ENCODE data around the gene ACADL.

Gene ACADL

GRCh38 chr2:210224941-210225672 is at the start of gene ACADL:
Gene ACADL, minus strand, starts transcription at chr2:210225447. Its CDS starts 184 bp downstream, at chr2:210225263.
- DNase-seq = no peak

GRCh38 chr2:210271300-210271699 is 46.1 kb upstream of the ACADL start:
- DNase-seq = no peak

GRCh38 chr2:210269148-210269547 is 43.9 kb upstream of the ACADL start:
- DNase-seq = no peak

- no peak for DNase-seq
These were observed 43.0 kb upstream of the ACADL start for GRCh38 chr2:210268281-210268680.

GRCh38 chr2:210267698-210268097 is 42.5 kb upstream of the ACADL start:
- no peak for DNase-seq

- DNase-seq = no peak
These were observed 39.0 kb upstream of the ACADL start for GRCh38 chr2:210264282-210264681.

GRCh38 chr2:210263841-210264240 is 38.6 kb upstream of the ACADL start:
- DNase-seq = no peak

- no peak for DNase-seq
These were observed 36.8 kb upstream of the ACADL start for GRCh38 chr2:210262036-210262435.

GRCh38 chr2:210259687-210260086 is 34.4 kb upstream of the ACADL start:
- no peak for DNase-seq

- DNase-seq = no peak
These were observed 27.7 kb upstream of the ACADL start for GRCh38 chr2:210252699-210253606.

GRCh38 chr2:210250622-210251021 is 25.4 kb upstream of the ACADL start:
- DNase-seq = no peak

- no peak for DNase-seq
These were observed 8.2 kb upstream of the ACADL start for GRCh38 chr2:210233487-210233886.

GRCh38 chr2:210230984-210231383 is 5.7 kb upstream of the ACADL start:
- no peak for DNase-seq

- no peak for DNase-seq
These were observed 5.3 kb upstream of the ACADL start for GRCh38 chr2:210230518-210230917.

GRCh38 chr2:210228586-210228985 is 3.3 kb upstream of the ACADL start:
- no peak for DNase-seq

- DNase-seq = no peak
These were observed 2.2 kb upstream of the ACADL start for GRCh38 chr2:210227290-210228088.

GRCh38 chr2:210226223-210226622 is 976 bp upstream of the ACADL start:
- DNase-seq = no peak

- no peak for DNase-seq
These were observed 681 bp downstream of the ACADL start for GRCh38 chr2:210224591-210224940.

GRCh38 chr2:210215120-210215519 is 10.1 kb downstream of the ACADL start:
- no peak for DNase-seq

- no peak for DNase-seq
These were observed 15.1 kb downstream of the ACADL start for GRCh38 chr2:210210185-210210584.

GRCh38 chr2:210207929-210208328 is 17.3 kb downstream of the ACADL start:
- DNase-seq = no peak

- no peak for DNase-seq
These were observed 21.7 kb downstream of the ACADL start for GRCh38 chr2:210203558-210203957.

- DNase-seq = no peak
These were observed 22.1 kb downstream of the ACADL start for GRCh38 chr2:210203147-210203546.

All from CD4-positive, alpha-beta T cell treated with Interleukin-12 subunit alpha and Interleukin-12 subunit beta, for 1 hour (primary cell).